PC-3 (cell line): ENCODE data around the gene BPIFB2.
"Not testable (repeated sequence)": the region's sequence is repeated elsewhere in the genome, so short reads cannot be mapped to it uniquely, and the experiment has no call there.

Experiments
- CTCF ChIP-seq: fragments of 300-600 bp; sonication (generic); conservative IDR thresholded peaks from 2 replicates; pipeline ENCODE4 v1.5.1; 2017; ENCODE audit warnings: antibody characterized with exemption, low read depth, mild to moderate bottlenecking, low read length
- EZH2 ChIP-seq: fragments of 300-600 bp; sonication (generic); IDR thresholded peaks from one replicate; pipeline ENCODE4 v1.6.1; 2017; ENCODE audit warnings: antibody characterized with exemption, mild to moderate bottlenecking, low read length; ENCODE audit not compliant: unreplicated experiment

GRCh38 chr20:32975121-32975520 lies 32.4 kb upstream of the BPIFB2 start:
- TF ChIP-seq CTCF, EZH2: not testable (repeated sequence)
